Measurements from ENCODE around the gene UVSSA. TPM values are rescaled to one million over a fixed set of nuclear protein-coding genes. Genes with fewer than 3 reads are reported as not detected.
"Not testable (repeated sequence)": the region's sequence is repeated elsewhere in the genome, so short reads cannot be mapped to it uniquely, and the experiment has no call there.

The UVSSA gene
- total RNA-seq, 1 donor from 2014 or later: 18.6 TPM

- DNase-seq (ENCODE audit: low spot score) (no peak), ATAC-seq (no peak)
These were observed 68.6 kb downstream of the UVSSA start for GRCh38 chr4:1415681-1415981.

GRCh38 chr4:1416051-1416947, 69.3 kb downstream of the UVSSA start:
- ATAC-seq (no peak), DNase-seq (ENCODE audit: low spot score) (no peak)

- DNase-seq (ENCODE audit: low spot score): no peak
- ATAC-seq: no peak
These were observed 69.9 kb downstream of the UVSSA start for GRCh38 chr4:1416948-1417260.

GRCh38 chr4:1417522-1418390, 70.7 kb downstream of the UVSSA start:
- DNase-seq (ENCODE audit: low spot score) (no peak), ATAC-seq (no peak)

- ATAC-seq (no peak), DNase-seq (ENCODE audit: low spot score) (peak; percentile 21)
These were observed 71.7 kb downstream of the UVSSA start for GRCh38 chr4:1418494-1419285.

GRCh38 chr4:1419708-1420107, 72.7 kb downstream of the UVSSA start:
- DNase-seq (ENCODE audit: low spot score): peak; percentile 10
- ATAC-seq: no peak

- no peak for DNase-seq (ENCODE audit: low spot score)
- no peak for ATAC-seq
These were observed 74.6 kb downstream of the UVSSA start for GRCh38 chr4:1421657-1422056.

- ATAC-seq (no peak), DNase-seq (ENCODE audit: low spot score) (no peak)
These were observed 80.0 kb downstream of the UVSSA start for GRCh38 chr4:1427010-1427409.

GRCh38 chr4:1443688-1444172, 96.7 kb downstream of the UVSSA start:
- ATAC-seq; DNase-seq (ENCODE audit: low spot score): not testable (repeated sequence)

Other genes starting within 250 kb of the UVSSA start
- gene RNF212, start 233.6 kb upstream of the UVSSA start, total RNA-seq: 0.25 TPM
- gene SPON2, start 174.6 kb upstream of the UVSSA start, total RNA-seq: 54.3 TPM
- 97.0 TPM for gene CTBP1, start 98.1 kb upstream of the UVSSA start, total RNA-seq
- 33.3 TPM for gene MAEA, start 57.3 kb upstream of the UVSSA start, total RNA-seq
- gene NKX1-1, start 59.2 kb downstream of the UVSSA start, total RNA-seq: not detected

All from left lobe of liver (tissue), 2 donors.